Measurements from ENCODE around the gene MDM1.

DNA sequence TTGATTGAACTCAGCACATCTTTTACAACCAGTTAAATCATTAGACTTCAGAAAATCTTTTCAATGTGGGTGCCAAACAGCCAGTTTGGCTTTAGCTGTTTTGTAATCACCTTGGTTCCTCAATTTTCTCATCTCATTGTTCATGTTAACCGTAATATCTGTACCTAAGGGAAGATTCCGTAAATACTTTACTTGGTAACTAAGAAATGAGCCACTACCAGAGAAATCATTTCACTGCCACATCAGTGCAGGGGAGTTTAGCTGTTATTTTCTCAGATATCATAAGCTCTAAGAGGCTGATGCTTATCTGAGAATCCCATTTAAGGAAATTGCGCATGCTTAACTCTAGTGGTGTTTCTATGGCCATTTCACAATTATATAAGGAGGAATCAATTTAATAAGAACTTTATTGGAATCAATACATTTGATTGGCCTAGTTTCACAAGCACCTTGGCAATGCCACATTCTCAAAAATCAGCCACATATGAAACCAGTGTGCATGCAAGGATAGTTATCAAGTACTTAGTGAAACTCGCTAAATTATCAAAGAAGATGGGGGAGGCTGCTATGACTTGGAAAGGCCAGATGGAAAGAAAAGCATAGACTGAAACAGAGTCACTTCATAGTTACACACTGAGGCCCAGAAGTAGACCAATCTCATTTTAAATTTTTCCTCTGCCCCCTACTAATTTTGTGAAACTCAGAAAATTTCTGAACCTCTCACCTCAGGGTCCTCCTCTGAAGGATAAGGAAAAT lies 50.7 kb downstream of the MDM1 start:
- TF ChIP-seq YEATS2 (CRISPR knock-in tag; IDR thresholded peaks at IDR 0.05; ENCODE audit: borderline replicate concordance) (no peak), ZNF879 (CRISPR knock-in tag; IDR thresholded peaks at IDR 0.05) (no peak), ELF4 (CRISPR knock-in tag; IDR thresholded peaks at IDR 0.05; ENCODE audit: borderline replicate concordance) (no peak), CHCHD3 (CRISPR knock-in tag; IDR thresholded peaks at IDR 0.05) (no peak), ZZZ3 (CRISPR knock-in tag; IDR thresholded peaks at IDR 0.05; ENCODE audit: borderline replicate concordance) (no peak)
- TF ChIP-seq, protein P1, sequence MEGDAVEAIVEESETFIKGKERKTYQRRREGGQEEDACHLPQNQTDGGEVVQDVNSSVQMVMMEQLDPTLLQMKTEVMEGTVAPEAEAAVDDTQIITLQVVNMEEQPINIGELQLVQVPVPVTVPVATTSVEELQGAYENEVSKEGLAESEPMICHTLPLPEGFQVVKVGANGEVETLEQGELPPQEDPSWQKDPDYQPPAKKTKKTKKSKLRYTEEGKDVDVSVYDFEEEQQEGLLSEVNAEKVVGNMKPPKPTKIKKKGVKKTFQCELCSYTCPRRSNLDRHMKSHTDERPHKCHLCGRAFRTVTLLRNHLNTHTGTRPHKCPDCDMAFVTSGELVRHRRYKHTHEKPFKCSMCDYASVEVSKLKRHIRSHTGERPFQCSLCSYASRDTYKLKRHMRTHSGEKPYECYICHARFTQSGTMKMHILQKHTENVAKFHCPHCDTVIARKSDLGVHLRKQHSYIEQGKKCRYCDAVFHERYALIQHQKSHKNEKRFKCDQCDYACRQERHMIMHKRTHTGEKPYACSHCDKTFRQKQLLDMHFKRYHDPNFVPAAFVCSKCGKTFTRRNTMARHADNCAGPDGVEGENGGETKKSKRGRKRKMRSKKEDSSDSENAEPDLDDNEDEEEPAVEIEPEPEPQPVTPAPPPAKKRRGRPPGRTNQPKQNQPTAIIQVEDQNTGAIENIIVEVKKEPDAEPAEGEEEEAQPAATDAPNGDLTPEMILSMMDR (CRISPR knock-in tag; IDR thresholded peaks at IDR 0.05) = no peak
- TF ChIP-seq, protein P2, sequence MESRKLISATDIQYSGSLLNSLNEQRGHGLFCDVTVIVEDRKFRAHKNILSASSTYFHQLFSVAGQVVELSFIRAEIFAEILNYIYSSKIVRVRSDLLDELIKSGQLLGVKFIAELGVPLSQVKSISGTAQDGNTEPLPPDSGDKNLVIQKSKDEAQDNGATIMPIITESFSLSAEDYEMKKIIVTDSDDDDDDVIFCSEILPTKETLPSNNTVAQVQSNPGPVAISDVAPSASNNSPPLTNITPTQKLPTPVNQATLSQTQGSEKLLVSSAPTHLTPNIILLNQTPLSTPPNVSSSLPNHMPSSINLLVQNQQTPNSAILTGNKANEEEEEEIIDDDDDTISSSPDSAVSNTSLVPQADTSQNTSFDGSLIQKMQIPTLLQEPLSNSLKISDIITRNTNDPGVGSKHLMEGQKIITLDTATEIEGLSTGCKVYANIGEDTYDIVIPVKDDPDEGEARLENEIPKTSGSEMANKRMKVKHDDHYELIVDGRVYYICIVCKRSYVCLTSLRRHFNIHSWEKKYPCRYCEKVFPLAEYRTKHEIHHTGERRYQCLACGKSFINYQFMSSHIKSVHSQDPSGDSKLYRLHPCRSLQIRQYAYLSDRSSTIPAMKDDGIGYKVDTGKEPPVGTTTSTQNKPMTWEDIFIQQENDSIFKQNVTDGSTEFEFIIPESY (CRISPR knock-in tag; IDR thresholded peaks at IDR 0.05) = no peak
- TF ChIP-seq, protein P3, sequence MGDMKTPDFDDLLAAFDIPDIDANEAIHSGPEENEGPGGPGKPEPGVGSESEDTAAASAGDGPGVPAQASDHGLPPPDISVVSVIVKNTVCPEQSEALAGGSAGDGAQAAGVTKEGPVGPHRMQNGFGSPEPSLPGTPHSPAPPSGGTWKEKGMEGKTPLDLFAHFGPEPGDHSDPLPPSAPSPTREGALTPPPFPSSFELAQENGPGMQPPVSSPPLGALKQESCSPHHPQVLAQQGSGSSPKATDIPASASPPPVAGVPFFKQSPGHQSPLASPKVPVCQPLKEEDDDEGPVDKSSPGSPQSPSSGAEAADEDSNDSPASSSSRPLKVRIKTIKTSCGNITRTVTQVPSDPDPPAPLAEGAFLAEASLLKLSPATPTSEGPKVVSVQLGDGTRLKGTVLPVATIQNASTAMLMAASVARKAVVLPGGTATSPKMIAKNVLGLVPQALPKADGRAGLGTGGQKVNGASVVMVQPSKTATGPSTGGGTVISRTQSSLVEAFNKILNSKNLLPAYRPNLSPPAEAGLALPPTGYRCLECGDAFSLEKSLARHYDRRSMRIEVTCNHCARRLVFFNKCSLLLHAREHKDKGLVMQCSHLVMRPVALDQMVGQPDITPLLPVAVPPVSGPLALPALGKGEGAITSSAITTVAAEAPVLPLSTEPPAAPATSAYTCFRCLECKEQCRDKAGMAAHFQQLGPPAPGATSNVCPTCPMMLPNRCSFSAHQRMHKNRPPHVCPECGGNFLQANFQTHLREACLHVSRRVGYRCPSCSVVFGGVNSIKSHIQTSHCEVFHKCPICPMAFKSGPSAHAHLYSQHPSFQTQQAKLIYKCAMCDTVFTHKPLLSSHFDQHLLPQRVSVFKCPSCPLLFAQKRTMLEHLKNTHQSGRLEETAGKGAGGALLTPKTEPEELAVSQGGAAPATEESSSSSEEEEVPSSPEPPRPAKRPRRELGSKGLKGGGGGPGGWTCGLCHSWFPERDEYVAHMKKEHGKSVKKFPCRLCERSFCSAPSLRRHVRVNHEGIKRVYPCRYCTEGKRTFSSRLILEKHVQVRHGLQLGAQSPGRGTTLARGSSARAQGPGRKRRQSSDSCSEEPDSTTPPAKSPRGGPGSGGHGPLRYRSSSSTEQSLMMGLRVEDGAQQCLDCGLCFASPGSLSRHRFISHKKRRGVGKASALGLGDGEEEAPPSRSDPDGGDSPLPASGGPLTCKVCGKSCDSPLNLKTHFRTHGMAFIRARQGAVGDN (CRISPR knock-in tag; IDR thresholded peaks at IDR 0.05) = no peak
